BJ (cell line): Measurements from ENCODE around the gene ISCU. TPM values are rescaled to one million over a fixed set of nuclear protein-coding genes. Genes with fewer than 3 reads are reported as not detected.
A peak's percentile ranks its signal among the peaks of the same experiment; 100 is the strongest.
"Not testable (repeated sequence)": the region's sequence is repeated elsewhere in the genome, so short reads cannot be mapped to it uniquely, and the experiment has no call there.

Experiments used
- CTCF ChIA-PET: fragments of 350-600 bp; formaldehyde crosslinking; extraction: SDS; loops from one replicate; lab custom pipeline; 2021; ENCODE audit warnings: antibody characterized with exemption, inconsistent platforms; lab: Yijun Ruan, JAX
- POLR2A ChIA-PET: fragments of 300-600 bp; sonication (Branson Sonifier 250); formaldehyde crosslinking; extraction: SDS; loops from one replicate; lab custom pipeline; 2021; ENCODE audit warnings: antibody characterized with exemption; lab: Charles Lee
- DNase-seq: peaks from one replicate; pipeline ENCODE4 v3.0.0-alpha.2; 2011; ENCODE audit warnings: low read depth
- H3K27me3 ChIP-seq: 2 replicates; pipeline ENCODE4 v1.6.0; 2011; ENCODE audit warnings: low read length; ENCODE audit not compliant: control insufficient read depth, insufficient read depth
- H3K36me3 ChIP-seq: 2 replicates; pipeline ENCODE4 v1.5.1; 2011; ENCODE audit warnings: low read length; ENCODE audit not compliant: control insufficient read depth, insufficient read depth
- H3K4me3 ChIP-seq: 2 replicates; pipeline ENCODE4 v1.5.1; 2011; ENCODE audit warnings: low read depth, mild to moderate bottlenecking, control low read depth, low read length
- polyA plus RNA-seq: library from polyadenylated mRNA; depleted of rRNA; stranded (reverse); fragments of >200 nt; gene quantifications from 2 replicates; pipeline ENCODE4 v1.2.3, GENCODE V29; 2011
- TF ChIP-seq, protein P1 (sequence below): IDR thresholded peaks from 2 replicates; pipeline ENCODE4 v1.5.1; 2011; ENCODE audit warnings: low read depth, mild to moderate bottlenecking, control low read depth, inconsistent platforms, low read length, moderate library complexity; ENCODE audit not compliant: insufficient read depth

ISCU gene
- polyA plus RNA-seq, 1 experiment: 125 TPM

DNA sequence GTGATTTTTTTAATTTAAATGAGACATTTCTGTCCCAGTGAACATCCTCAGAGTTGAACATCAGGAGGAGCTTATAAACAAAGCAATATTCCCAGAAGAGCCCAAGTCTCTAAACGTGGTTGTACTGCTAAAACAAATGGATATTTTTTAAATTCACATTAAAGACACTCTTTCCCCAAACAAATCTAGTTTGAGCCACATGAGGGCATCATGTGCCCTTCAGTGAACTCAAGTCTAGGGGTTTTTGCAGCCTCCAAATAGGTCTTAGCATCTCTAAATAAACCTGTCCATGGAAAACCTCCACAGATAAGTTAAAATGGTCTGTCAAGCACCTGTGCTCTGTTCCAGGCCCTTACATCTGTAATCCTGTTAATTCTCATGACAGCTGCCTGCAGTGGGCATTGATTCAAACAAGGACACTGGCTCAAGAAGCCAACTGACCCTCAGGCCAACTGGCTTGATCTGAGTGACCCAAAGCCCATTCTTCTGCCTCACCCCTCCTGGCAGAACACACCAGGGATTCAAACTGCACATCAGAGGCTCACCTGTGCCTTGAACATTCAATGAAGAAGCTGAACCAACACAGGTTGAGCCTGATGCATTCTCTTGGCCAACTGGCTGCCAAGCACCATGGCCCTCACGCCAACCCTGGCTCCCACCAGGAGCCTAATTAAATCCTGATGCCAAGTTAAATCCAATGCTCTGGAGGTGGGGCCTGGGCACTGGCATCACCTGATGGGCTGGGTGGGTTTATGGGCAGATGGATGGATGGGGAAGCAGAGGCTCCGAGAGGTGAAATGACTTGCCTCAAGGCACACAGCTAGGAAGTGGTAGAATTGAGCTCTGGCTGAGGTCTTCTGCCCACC is 8.6 kb downstream of the ISCU start:
- H3K36me3 ChIP-seq: peaks cover 5% of the 10 kb centered on the region
- no peak overlapping the region for H3K4me3 ChIP-seq
- TF ChIP-seq, protein P1, sequence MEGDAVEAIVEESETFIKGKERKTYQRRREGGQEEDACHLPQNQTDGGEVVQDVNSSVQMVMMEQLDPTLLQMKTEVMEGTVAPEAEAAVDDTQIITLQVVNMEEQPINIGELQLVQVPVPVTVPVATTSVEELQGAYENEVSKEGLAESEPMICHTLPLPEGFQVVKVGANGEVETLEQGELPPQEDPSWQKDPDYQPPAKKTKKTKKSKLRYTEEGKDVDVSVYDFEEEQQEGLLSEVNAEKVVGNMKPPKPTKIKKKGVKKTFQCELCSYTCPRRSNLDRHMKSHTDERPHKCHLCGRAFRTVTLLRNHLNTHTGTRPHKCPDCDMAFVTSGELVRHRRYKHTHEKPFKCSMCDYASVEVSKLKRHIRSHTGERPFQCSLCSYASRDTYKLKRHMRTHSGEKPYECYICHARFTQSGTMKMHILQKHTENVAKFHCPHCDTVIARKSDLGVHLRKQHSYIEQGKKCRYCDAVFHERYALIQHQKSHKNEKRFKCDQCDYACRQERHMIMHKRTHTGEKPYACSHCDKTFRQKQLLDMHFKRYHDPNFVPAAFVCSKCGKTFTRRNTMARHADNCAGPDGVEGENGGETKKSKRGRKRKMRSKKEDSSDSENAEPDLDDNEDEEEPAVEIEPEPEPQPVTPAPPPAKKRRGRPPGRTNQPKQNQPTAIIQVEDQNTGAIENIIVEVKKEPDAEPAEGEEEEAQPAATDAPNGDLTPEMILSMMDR: peak; percentile 49
- H3K27me3 ChIP-seq: no peaks in the 10 kb centered on the region; the same call in 1 of the 2 replicates
- CTCF ChIA-PET: interaction anchor here (0.6 to 19.7 kb wide), 18 partner anchors 18 to 524 kb away, joined by 3 to 460 read pairs (median 3); partner anchors contain the start of gene ALKBH2
- POLR2A ChIA-PET: no interaction called here
- no peak for DNase-seq

DNA sequence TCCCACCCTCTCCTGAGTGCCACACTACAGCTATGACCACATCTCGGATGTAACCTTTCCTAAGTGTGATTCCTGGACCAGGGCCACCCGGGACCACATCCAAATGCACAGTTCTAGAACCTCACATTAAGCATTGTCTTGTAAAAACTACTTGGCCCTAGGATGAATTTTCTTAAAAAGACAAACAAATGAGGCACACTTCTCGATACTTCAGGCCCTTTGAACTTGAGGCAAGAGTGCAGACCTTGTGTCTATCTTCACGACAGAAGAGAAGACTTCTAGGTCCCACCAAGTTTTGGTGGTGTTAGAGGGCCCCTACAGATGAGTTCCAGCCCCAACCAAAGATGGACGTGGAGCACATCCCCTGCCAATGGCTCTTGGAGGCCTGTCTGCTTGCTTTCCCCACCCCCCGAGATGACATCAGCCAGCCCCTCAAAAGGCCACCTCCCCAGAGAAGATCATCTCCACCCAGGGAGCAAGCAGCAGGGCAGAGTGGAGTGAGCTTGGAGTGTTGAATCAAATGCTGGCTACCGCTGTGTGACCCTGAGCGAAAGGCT is 9.3 kb downstream of the ISCU start:
- POLR2A ChIA-PET: no interaction called here
- no peak for DNase-seq
- no peaks in the 10 kb centered on the region; the same call in 1 of the 2 replicates for H3K27me3 ChIP-seq
- CTCF ChIA-PET: interaction anchor here (0.6 to 19.7 kb wide), 11 partner anchors 24 to 521 kb away, joined by 3 to 460 read pairs (median 3); no protein-coding TSS in a partner anchor
- H3K36me3 ChIP-seq: peaks cover 2% of the 10 kb centered on the region; the same call in 1 of the 2 replicates
- TF ChIP-seq, protein P1: no peak
- no peak overlapping the region for H3K4me3 ChIP-seq

- TF ChIP-seq, protein P1: no peak
- no peak for DNase-seq
- Histone ChIP-seq H3K4me3 (no peak overlapping the region), H3K27me3 (no peaks in the 10 kb centered on the region; the same call in 1 of the 2 replicates), H3K36me3 (peaks cover 2% of the 10 kb centered on the region; the same call in 1 of the 2 replicates)
- CTCF ChIA-PET: interaction anchor here (0.7 to 19.7 kb wide), 5 partner anchors 38 to 379 kb away, joined by 3 to 460 read pairs (median 3); no protein-coding TSS in a partner anchor
- POLR2A ChIA-PET: no interaction called here
Observed at GRCh38 chr12:108572166-108572790, 9.9 kb downstream of the ISCU start.

DNA sequence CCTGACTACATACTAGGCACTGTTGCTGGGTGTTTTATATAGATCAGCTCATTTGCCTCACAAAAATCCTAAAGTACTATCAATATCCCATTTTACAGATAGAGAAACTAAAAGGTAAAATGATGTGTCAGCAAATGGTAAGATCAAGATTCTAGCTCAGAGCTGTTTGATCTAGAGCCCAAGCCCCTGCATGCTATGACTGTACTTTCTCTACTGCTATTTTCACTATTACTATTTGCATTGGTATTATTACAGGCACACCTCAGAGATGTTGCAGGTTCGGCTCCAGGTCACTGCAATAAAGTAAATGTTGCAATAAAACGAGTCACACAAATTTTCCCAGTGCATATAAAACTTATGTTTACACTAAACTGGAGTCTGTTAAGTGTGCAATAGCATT is 10.9 kb downstream of the ISCU start:
- CTCF ChIA-PET: interaction anchor here (19.7 kb wide), 1 partner anchor 45 kb away, joined by 460 read pairs; no protein-coding TSS in a partner anchor
- no peak for DNase-seq
- Histone ChIP-seq H3K4me3 (no peak overlapping the region), H3K27me3 (no peaks in the 10 kb centered on the region; the same call in 1 of the 2 replicates), H3K36me3 (peaks cover 2% of the 10 kb centered on the region; the same call in 1 of the 2 replicates)
- POLR2A ChIA-PET: no interaction called here
- TF ChIP-seq, protein P1: no peak

- DNase-seq, H3K27me3 ChIP-seq, POLR2A ChIA-PET, H3K36me3 ChIP-seq, H3K4me3 ChIP-seq: not testable (repeated sequence)
- CTCF ChIA-PET: interaction anchor here (19.7 kb wide), 1 partner anchor 44 kb away, joined by 460 read pairs; no protein-coding TSS in a partner anchor
Observed at GRCh38 chr12:108574276-108574675, 11.9 kb downstream of the ISCU start.
